Measurements from ENCODE around the gene FAM181B. TPM values are rescaled to one million over a fixed set of nuclear protein-coding genes. Genes with fewer than 3 reads are reported as not detected.

FAM181B gene
- polyA plus RNA-seq, 1 donor, result 5.9 TPM

- Histone ChIP-seq H3K27me3 (ENCODE audit: control insufficient read depth, insufficient read depth, low read length) (no peaks in the 10 kb centered on the region), H3K36me3 (ENCODE audit: control insufficient read depth, insufficient read depth, low read length) (no peaks in the 10 kb centered on the region), H3K4me1 (ENCODE audit: control insufficient read depth, insufficient read depth, low read length) (no peaks in the 10 kb centered on the region), H3K27ac (ENCODE audit: low read length) (no peak overlapping the region), H3K4me3 (ENCODE audit: low read length) (no peak overlapping the region), H3K9me3 (ENCODE audit: control insufficient read depth, low read depth, low read length) (no peaks in the 10 kb centered on the region)
- DNase-seq, result no peak
- no CpG with 5 or more reads among the region's 1 CpG for WGBS (ENCODE audit: insufficient coverage, low lambda C conversion rate)
Measured at GRCh38 chr11:82763167-82763566, 29.5 kb upstream of the FAM181B start.

- Histone ChIP-seq H3K9me3 (ENCODE audit: control insufficient read depth, low read depth, low read length) (no peaks in the 10 kb centered on the region), H3K36me3 (ENCODE audit: control insufficient read depth, insufficient read depth, low read length) (no peaks in the 10 kb centered on the region), H3K4me1 (ENCODE audit: control insufficient read depth, insufficient read depth, low read length) (no peaks in the 10 kb centered on the region), H3K4me3 (ENCODE audit: low read length) (no peak overlapping the region), H3K27me3 (ENCODE audit: control insufficient read depth, insufficient read depth, low read length) (no peaks in the 10 kb centered on the region), H3K27ac (ENCODE audit: low read length) (no peak overlapping the region)
- DNase-seq, result no peak
- WGBS (ENCODE audit: insufficient coverage, low lambda C conversion rate), result 100% methylated on average over 2 of the region's 3 CpGs
Measured at GRCh38 chr11:82759649-82760048, 26.0 kb upstream of the FAM181B start.

- no peak for DNase-seq
- WGBS (ENCODE audit: insufficient coverage, low lambda C conversion rate), result 67% methylated on average over 3 of the region's 3 CpGs
- Histone ChIP-seq H3K36me3 (ENCODE audit: control insufficient read depth, insufficient read depth, low read length) (no peaks in the 10 kb centered on the region), H3K4me3 (ENCODE audit: low read length) (no peak overlapping the region), H3K27ac (ENCODE audit: low read length) (no peak overlapping the region), H3K4me1 (ENCODE audit: control insufficient read depth, insufficient read depth, low read length) (no peaks in the 10 kb centered on the region), H3K27me3 (ENCODE audit: control insufficient read depth, insufficient read depth, low read length) (no peaks in the 10 kb centered on the region), H3K9me3 (ENCODE audit: control insufficient read depth, low read depth, low read length) (no peaks in the 10 kb centered on the region)
Measured at GRCh38 chr11:82757660-82758357, 24.1 kb upstream of the FAM181B start.

GRCh38 chr11:82756765-82757639 lies 23.3 kb upstream of the FAM181B start:
- DNase-seq, result no peak
- WGBS (ENCODE audit: insufficient coverage, low lambda C conversion rate), result 100% methylated on average over 2 of the region's 8 CpGs
- no peak overlapping the region for H3K27ac ChIP-seq (ENCODE audit: low read length)

GRCh38 chr11:82754410-82754809 lies 20.7 kb upstream of the FAM181B start:
- DNase-seq, result no peak
- H3K36me3 ChIP-seq (ENCODE audit: control insufficient read depth, insufficient read depth, low read length), result no peaks in the 10 kb centered on the region
- H3K9me3 ChIP-seq (ENCODE audit: control insufficient read depth, low read depth, low read length), result no peaks in the 10 kb centered on the region
- no peaks in the 10 kb centered on the region for H3K4me1 ChIP-seq (ENCODE audit: control insufficient read depth, insufficient read depth, low read length)
- H3K27me3 ChIP-seq (ENCODE audit: control insufficient read depth, insufficient read depth, low read length), result no peaks in the 10 kb centered on the region
- no peak overlapping the region for H3K4me3 ChIP-seq (ENCODE audit: low read length)
- H3K27ac ChIP-seq (ENCODE audit: low read length), result no peak overlapping the region
- WGBS (ENCODE audit: insufficient coverage, low lambda C conversion rate), result 100% methylated on average over 1 of the region's 4 CpGs

More at GRCh38 chr11:82756765-82757639, 23.3 kb upstream of the FAM181B start:
- H3K9me3 ChIP-seq (ENCODE audit: control insufficient read depth, low read depth, low read length), result no peaks in the 10 kb centered on the region
- H3K36me3 ChIP-seq (ENCODE audit: control insufficient read depth, insufficient read depth, low read length), result no peaks in the 10 kb centered on the region
- H3K4me1 ChIP-seq (ENCODE audit: control insufficient read depth, insufficient read depth, low read length), result no peaks in the 10 kb centered on the region
- H3K27me3 ChIP-seq (ENCODE audit: control insufficient read depth, insufficient read depth, low read length), result no peaks in the 10 kb centered on the region
- H3K4me3 ChIP-seq (ENCODE audit: low read length), result no peak overlapping the region

- H3K27me3 ChIP-seq (ENCODE audit: control insufficient read depth, insufficient read depth, low read length), result no peaks in the 10 kb centered on the region
- WGBS (ENCODE audit: insufficient coverage, low lambda C conversion rate), result no CpG with 5 or more reads among the region's 1 CpG
- DNase-seq, result no peak
- no peaks in the 10 kb centered on the region for H3K4me1 ChIP-seq (ENCODE audit: control insufficient read depth, insufficient read depth, low read length)
- no peaks in the 10 kb centered on the region for H3K9me3 ChIP-seq (ENCODE audit: control insufficient read depth, low read depth, low read length)
- no peaks in the 10 kb centered on the region for H3K36me3 ChIP-seq (ENCODE audit: control insufficient read depth, insufficient read depth, low read length)
- no peak overlapping the region for H3K4me3 ChIP-seq (ENCODE audit: low read length)
- H3K27ac ChIP-seq (ENCODE audit: low read length), result no peak overlapping the region
Measured at GRCh38 chr11:82753921-82754320, 20.3 kb upstream of the FAM181B start.

- Histone ChIP-seq H3K4me1 (ENCODE audit: control insufficient read depth, insufficient read depth, low read length) (no peaks in the 10 kb centered on the region), H3K27ac (ENCODE audit: low read length) (no peak overlapping the region), H3K9me3 (ENCODE audit: control insufficient read depth, low read depth, low read length) (no peaks in the 10 kb centered on the region), H3K4me3 (ENCODE audit: low read length) (no peak overlapping the region), H3K27me3 (ENCODE audit: control insufficient read depth, insufficient read depth, low read length) (no peaks in the 10 kb centered on the region), H3K36me3 (ENCODE audit: control insufficient read depth, insufficient read depth, low read length) (no peaks in the 10 kb centered on the region)
- DNase-seq, result no peak
Measured at GRCh38 chr11:82752801-82753200, 19.1 kb upstream of the FAM181B start.

- H3K4me1 ChIP-seq (ENCODE audit: control insufficient read depth, insufficient read depth, low read length), result no peaks in the 10 kb centered on the region
- no peaks in the 10 kb centered on the region for H3K36me3 ChIP-seq (ENCODE audit: control insufficient read depth, insufficient read depth, low read length)
- H3K9me3 ChIP-seq (ENCODE audit: control insufficient read depth, low read depth, low read length), result no peaks in the 10 kb centered on the region
- H3K27ac ChIP-seq (ENCODE audit: low read length), result no peak overlapping the region
- H3K4me3 ChIP-seq (ENCODE audit: low read length), result no peak overlapping the region
- WGBS (ENCODE audit: insufficient coverage, low lambda C conversion rate), result no CpG with 5 or more reads among the region's 9 CpGs
- no peaks in the 10 kb centered on the region for H3K27me3 ChIP-seq (ENCODE audit: control insufficient read depth, insufficient read depth, low read length)
- DNase-seq, result no peak
Measured at GRCh38 chr11:82750643-82751139, 17.0 kb upstream of the FAM181B start.

- no peak overlapping the region for H3K4me3 ChIP-seq (ENCODE audit: low read length)
- no peak overlapping the region for H3K27ac ChIP-seq (ENCODE audit: low read length)
- no peaks in the 10 kb centered on the region for H3K27me3 ChIP-seq (ENCODE audit: control insufficient read depth, insufficient read depth, low read length)
- no peaks in the 10 kb centered on the region for H3K36me3 ChIP-seq (ENCODE audit: control insufficient read depth, insufficient read depth, low read length)
- no peak for DNase-seq
- H3K9me3 ChIP-seq (ENCODE audit: control insufficient read depth, low read depth, low read length), result no peaks in the 10 kb centered on the region
- WGBS (ENCODE audit: insufficient coverage, low lambda C conversion rate), result no CpG with 5 or more reads among the region's 8 CpGs
- H3K4me1 ChIP-seq (ENCODE audit: control insufficient read depth, insufficient read depth, low read length), result no peaks in the 10 kb centered on the region
Measured at GRCh38 chr11:82747471-82747870, 13.8 kb upstream of the FAM181B start.

- no peak overlapping the region for H3K4me3 ChIP-seq (ENCODE audit: low read length)
- no peak for DNase-seq
- peaks cover 19% of the 10 kb centered on the region for H3K27me3 ChIP-seq (ENCODE audit: control insufficient read depth, insufficient read depth, low read length)
- WGBS (ENCODE audit: insufficient coverage, low lambda C conversion rate), result no CpG with 5 or more reads among the region's 4 CpGs
- H3K36me3 ChIP-seq (ENCODE audit: control insufficient read depth, insufficient read depth, low read length), result no peaks in the 10 kb centered on the region
- H3K4me1 ChIP-seq (ENCODE audit: control insufficient read depth, insufficient read depth, low read length), result no peaks in the 10 kb centered on the region
- H3K9me3 ChIP-seq (ENCODE audit: control insufficient read depth, low read depth, low read length), result no peaks in the 10 kb centered on the region
- no peak overlapping the region for H3K27ac ChIP-seq (ENCODE audit: low read length)
Measured at GRCh38 chr11:82738091-82738490, 4.4 kb upstream of the FAM181B start.
